H1 (cell line): ENCODE data around the gene ARHGAP26. TPM values are rescaled to one million over a fixed set of nuclear protein-coding genes. Genes with fewer than 3 reads are reported as not detected.
"Not testable (repeated sequence)": the region's sequence is repeated elsewhere in the genome, so short reads cannot be mapped to it uniquely, and the experiment has no call there.

Experiments
- CTCF ChIA-PET: fragments of 300-600 bp; sonication (Branson Sonifier 250); formaldehyde crosslinking; loops from one replicate; lab custom pipeline; 2021; ENCODE audit not compliant: partially characterized antibody; lab: Charles Lee
- POLR2A ChIA-PET: fragments of 300-600 bp; sonication (Branson Sonifier 250); formaldehyde crosslinking; loops from one replicate; lab custom pipeline; 2021; ENCODE audit warnings: inconsistent platforms; ENCODE audit not compliant: partially characterized antibody; lab: Charles Lee
- DNase-seq, 2 experiments: peaks; one replicate each; pipeline versions ENCODE4 v3.0.0 to v3.0.0-alpha.2; 2010 to 2022; ENCODE audit warnings: low spot score in 2 of 2, low read depth in 1 of 2, mixed read lengths in 1 of 2
- FAIRE-seq: peaks from 2 replicates; lab custom pipeline; 2011; peaks lifted over from hg19 to GRCh38; lab: Jason Lieb, UNC
- H2AFZ ChIP-seq: 2 replicates; pipeline ENCODE4 v1.8.1; 2012; ENCODE audit warnings: low read length, inconsistent platforms
- H2AK5ac ChIP-seq: 2 replicates; pipeline ENCODE4 v1.6.1; 2013; ENCODE audit warnings: low read depth, low read length
- H2BK120ac ChIP-seq: replicated peaks from 2 replicates; pipeline ENCODE3; 2013; ENCODE audit warnings: low read depth, low read length, inconsistent platforms
- H2BK12ac ChIP-seq: 2 replicates; pipeline ENCODE4 v1.6.1; 2013; ENCODE audit warnings: low read depth, low read length
- H2BK15ac ChIP-seq: 2 replicates; pipeline ENCODE4 v1.6.1; 2013; ENCODE audit warnings: low read length
- H2BK20ac ChIP-seq: 2 replicates; pipeline ENCODE4 v1.6.1; 2013; ENCODE audit warnings: low read length
- H2BK5ac ChIP-seq: 2 replicates; pipeline ENCODE4 v1.6.1; 2013; ENCODE audit warnings: low read depth, low read length
- H3K14ac ChIP-seq: 2 replicates; pipeline ENCODE4 v1.6.1; 2013; ENCODE audit warnings: inconsistent platforms; ENCODE audit not compliant: insufficient read length
- H3K18ac ChIP-seq: 2 replicates; pipeline ENCODE4 v1.6.1; 2013; ENCODE audit warnings: low read length; ENCODE audit errors: extremely low read depth
- H3K23ac ChIP-seq: 2 replicates; pipeline ENCODE4 v1.6.1; 2013; ENCODE audit warnings: inconsistent platforms; ENCODE audit not compliant: insufficient read length
- H3K23me2 ChIP-seq: 2 replicates; pipeline ENCODE4 v1.6.1; 2013; ENCODE audit warnings: low read depth, low read length
- H3K27ac ChIP-seq: 2 replicates; pipeline ENCODE4 v1.6.1; 2011; ENCODE audit warnings: low read depth, low read length, inconsistent platforms
- H3K27me3 ChIP-seq, 4 experiments: replicated peaks in 1 of 4; 1 replicate in 1 of 4; 2 replicates in 3 of 4; pipeline versions ENCODE4 v1.6.1 to v1.8.1; 2011 to 2013; ENCODE audit warnings: low read length in 3 of 4, mild to moderate bottlenecking in 3 of 4, inconsistent platforms in 2 of 4, mixed read lengths in 2 of 4, moderate library complexity in 1 of 4; ENCODE audit not compliant: control insufficient read depth in 3 of 4, insufficient read depth in 3 of 4; ENCODE audit errors: extremely low read depth in 1 of 4
- H3K36me3 ChIP-seq, 4 experiments: 2 replicates each; pipeline versions ENCODE4 v1.6.1 to v1.8.1; 2011 to 2013; ENCODE audit warnings: mild to moderate bottlenecking in 4 of 4, low read length in 3 of 4, moderate library complexity in 2 of 4, control low read depth in 1 of 4, inconsistent platforms in 1 of 4; ENCODE audit not compliant: insufficient read depth in 4 of 4, control insufficient read depth in 2 of 4
- H3K4ac ChIP-seq: replicated peaks from 2 replicates; pipeline ENCODE3; 2013; ENCODE audit warnings: low read length, low read depth, mixed read lengths, inconsistent platforms; ENCODE audit not compliant: insufficient read length
- H3K4me1 ChIP-seq, 4 experiments: replicated peaks in 1 of 4; 1 replicate in 1 of 4; 2 replicates in 3 of 4; pipeline versions ENCODE4 v1.6.1 to v1.8.1; 2011 to 2013; ENCODE audit warnings: low read length in 3 of 4, inconsistent platforms in 2 of 4, mixed read lengths in 1 of 4; ENCODE audit not compliant: insufficient read depth in 4 of 4, control insufficient read depth in 3 of 4
- H3K4me2 ChIP-seq, 2 experiments: 2 replicates each; pipeline versions ENCODE4 v1.6.1 to v1.8.1; 2011 to 2013; ENCODE audit warnings: low read depth in 2 of 2, low read length in 2 of 2, control low read depth in 1 of 2, inconsistent platforms in 1 of 2, mild to moderate bottlenecking in 1 of 2; ENCODE audit not compliant: insufficient read depth in 1 of 2
- H3K4me3 ChIP-seq, 4 experiments: fragments of 200-600, 300-600 bp in 1 of 4; sonication (generic), shearing (Covaris generic), sonication (Bioruptor Twin) in 1 of 4; 2 replicates each; pipeline versions ENCODE4 v1.5.1 to v1.8.1; 2011 to 2016; ENCODE audit warnings: low read length in 4 of 4, low read depth in 3 of 4, control low read depth in 2 of 4, inconsistent platforms in 2 of 4, mild to moderate bottlenecking in 2 of 4, mixed read lengths in 1 of 4, moderate library complexity in 1 of 4; ENCODE audit not compliant: insufficient read depth in 2 of 4; ENCODE audit errors: extremely low read depth in 1 of 4
- H3K56ac ChIP-seq: replicated peaks from 2 replicates; pipeline ENCODE3; 2013; ENCODE audit warnings: low read depth, mild to moderate bottlenecking, mixed read lengths, low read length, inconsistent platforms; ENCODE audit not compliant: insufficient read length
- H3K79me1 ChIP-seq: 2 replicates; pipeline ENCODE4 v1.6.1; 2013; ENCODE audit warnings: low read depth, low read length, control low read depth
- H3K79me2 ChIP-seq, 2 experiments: 2 replicates each; pipeline versions ENCODE4 v1.6.1 to v1.8.1; 2012 to 2013; ENCODE audit warnings: low read length in 2 of 2, mild to moderate bottlenecking in 2 of 2, inconsistent platforms in 1 of 2; ENCODE audit not compliant: insufficient read depth in 2 of 2, control insufficient read depth in 1 of 2
- H3K9ac ChIP-seq, 4 experiments: replicated peaks in 1 of 4; 1 replicate in 1 of 4; 2 replicates in 3 of 4; pipeline versions ENCODE4 v1.6.1 to v1.8.1; 2011 to 2013; ENCODE audit warnings: low read depth in 3 of 4, low read length in 3 of 4, control low read depth in 2 of 4, mild to moderate bottlenecking in 2 of 4, moderate library complexity in 2 of 4, inconsistent platforms in 1 of 4; ENCODE audit errors: extremely low read depth in 1 of 4
- H3K9me3 ChIP-seq, 2 experiments: 2 replicates each; pipeline versions ENCODE4 v1.6.1 to v1.8.1; 2012 to 2013; ENCODE audit warnings: mild to moderate bottlenecking in 2 of 2, moderate library complexity in 2 of 2, control low read depth in 1 of 2, inconsistent platforms in 1 of 2, low read depth in 1 of 2, low read length in 1 of 2, mixed read lengths in 1 of 2; ENCODE audit not compliant: insufficient read depth in 2 of 2
- H4K20me1 ChIP-seq, 2 experiments: replicated peaks in 1 of 2; 2 replicates each; pipeline versions ENCODE3 to v1.8.1; 2011 to 2013; ENCODE audit warnings: inconsistent platforms in 2 of 2, low read length in 2 of 2, mild to moderate bottlenecking in 1 of 2; ENCODE audit not compliant: insufficient read depth in 2 of 2, control insufficient read depth in 1 of 2
- H4K5ac ChIP-seq: 2 replicates; pipeline ENCODE4 v1.6.1; 2013; ENCODE audit warnings: low read length, low read depth, mixed read lengths, inconsistent platforms; ENCODE audit not compliant: insufficient read length
- H4K8ac ChIP-seq: 2 replicates; pipeline ENCODE4 v1.8.0; 2013; ENCODE audit warnings: mild to moderate bottlenecking, moderate library complexity, low read length, inconsistent platforms; ENCODE audit not compliant: insufficient read depth; ENCODE audit errors: extremely low read depth
- H4K91ac ChIP-seq: replicated peaks from 2 replicates; pipeline ENCODE3; 2013; ENCODE audit warnings: low read length, mixed read lengths, inconsistent platforms; ENCODE audit not compliant: insufficient read length
- SP1 ChIP-seq: IDR thresholded peaks from 2 replicates; pipeline ENCODE4 v1.6.1; 2011; ENCODE audit warnings: low read depth, low read length
- WGBS, 2 experiments: shearing (Covaris generic) in 1 of 2; methylation state at CpG; one replicate each; pipeline versions ENCODE4 v1.1.6 to v1.1.7; 2013 to 2015; ENCODE audit warnings: low lambda C conversion rate in 2 of 2, mixed read lengths in 2 of 2, inconsistent platforms in 1 of 2, low coverage in 1 of 2, missing lambda C conversion rate in 1 of 2; ENCODE audit not compliant: insufficient replicate concordance in 2 of 2, insufficient coverage in 1 of 2, insufficient read length in 1 of 2; ENCODE audit errors: extremely low coverage in 1 of 2, missing lambda C conversion rate in 1 of 2; 5-methylcytosine and 5-hydroxymethylcytosine counted together
- polyA plus RNA-seq, 7 experiments: library from polyadenylated mRNA; depleted of rRNA in 3 of 7; stranded (reverse) in 5 of 7; unstranded in 2 of 7; fragments of >200 nt in 5 of 7; fragments of 200-250 nt in 2 of 7; gene quantifications; 1 replicate in 5 of 7; 2 replicates in 1 of 7; 4 replicates in 1 of 7; pipeline versions ENCODE4 v1.2.1 to v1.2.3, GENCODE V29; 2011 to 2013; ENCODE audit warnings: missing spikeins in 2 of 7, mixed read lengths in 2 of 7
- total RNA-seq: library from RNA; stranded (reverse); fragmentation: NEBNext Ultra II Directional; extraction: Animal tissue kit (Norgen Biotek cat#: 25700); gene quantifications from 2 replicates; pipeline ENCODE4 v1.2.1, GENCODE V29; 2021

Gene ARHGAP26
- total and polyA plus RNA-seq, 2 of the 8 experiments (the other 6 are each of a cell fraction or from before 2014, with no cell fraction given) = 7.1 to 24.8 TPM

- H2AK5ac ChIP-seq, H3K4ac ChIP-seq, H3K36me3 ChIP-seq, H3K56ac ChIP-seq, H3K27ac ChIP-seq, H3K9me3 ChIP-seq, H3K79me2 ChIP-seq, H3K79me1 ChIP-seq, H2BK120ac ChIP-seq, H2BK12ac ChIP-seq, H2BK15ac ChIP-seq, H3K18ac ChIP-seq, H4K5ac ChIP-seq, H4K8ac ChIP-seq, H3K4me3 ChIP-seq, H4K91ac ChIP-seq, H3K23me2 ChIP-seq, H3K27me3 ChIP-seq, H4K20me1 ChIP-seq, H2AFZ ChIP-seq, H3K4me1 ChIP-seq, H2BK20ac ChIP-seq, H3K9ac ChIP-seq, H3K23ac ChIP-seq, H3K14ac ChIP-seq, H2BK5ac ChIP-seq, DNase-seq: not testable (repeated sequence)
- 0 out of 2 replicates have a peak, but pooled peaks have one; percentile 38 for TF ChIP-seq SP1
- 60% methylated on average over 10 of the region's 10 CpGs; no CpG with 5 or more reads in 1 of the 2 experiments for WGBS, 2 experiments
- POLR2A ChIA-PET = interaction anchor here (1.0 to 1.2 kb wide), 4 partner anchors 26 to 92 kb away, joined by 3 to 4 read pairs (median 3); no protein-coding TSS in a partner anchor
- FAIRE-seq = peak; percentile 39
- CTCF ChIA-PET = interaction anchor here (0.5 to 1.5 kb wide), 3 partner anchors 18 to 313 kb away, joined by 3 to 5 read pairs (median 3); partner anchors contain the start of gene NR3C1
- H3K4me2 ChIP-seq = peak overlapping the region in 1 of 2 experiments; percentile 19; a peak in 1 of 4 replicates
Observed at GRCh38 chr5:143090044-143090443, 319.9 kb downstream of the ARHGAP26 start.
